ENCODE data around the gene IPO11. TPM values are rescaled to one million over a fixed set of nuclear protein-coding genes. Genes with fewer than 3 reads are reported as not detected.

Gene IPO11
- total RNA-seq, 1 donor from 2014 or later: 22.4 TPM

GRCh38 chr5:62536783-62537182 is 124.2 kb downstream of the IPO11 start:
- no peak for FAIRE-seq

DNA sequence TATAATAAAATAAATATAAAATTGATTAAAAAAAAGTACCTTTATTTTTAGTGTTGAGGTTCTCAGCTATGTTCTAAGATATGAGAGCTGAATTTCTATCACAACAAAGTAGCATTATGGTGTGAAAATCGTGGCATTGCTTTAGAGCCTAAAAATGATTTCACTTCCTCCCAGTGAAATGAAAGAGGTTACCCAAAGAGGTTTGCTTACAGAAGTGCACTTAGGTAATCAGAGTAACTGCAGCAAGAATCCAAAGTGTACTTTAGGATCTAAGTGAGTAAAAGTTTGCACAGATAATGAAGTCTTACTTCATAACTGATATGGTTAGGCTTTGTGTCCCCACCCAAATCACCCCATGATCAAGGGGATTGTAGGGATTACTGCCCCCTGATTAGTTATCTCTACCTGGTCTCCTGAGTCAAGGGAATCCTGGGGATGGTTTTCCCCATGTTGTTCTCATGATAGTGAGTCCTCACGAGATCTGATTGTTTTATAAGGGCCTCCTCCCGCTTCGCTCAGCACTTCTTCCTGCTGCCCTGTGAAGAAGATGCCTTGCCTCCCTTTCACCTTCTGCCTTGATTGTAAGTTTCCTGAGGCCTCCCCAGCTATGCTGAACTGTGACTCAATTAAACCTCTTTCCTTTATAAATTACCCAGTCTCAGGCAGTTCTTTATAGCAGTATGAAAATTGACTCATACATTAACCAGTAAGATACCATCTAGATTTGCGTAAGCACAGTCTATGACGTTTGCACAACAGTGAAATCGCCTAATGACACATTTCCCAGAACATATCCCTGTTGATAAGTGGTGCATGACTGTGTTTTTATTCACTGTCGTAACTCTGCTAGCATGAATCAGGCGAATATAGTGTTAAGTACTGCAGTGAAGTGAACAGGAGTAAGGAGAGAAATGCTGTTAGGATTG is 125.7 kb downstream of the IPO11 start:
- H3K36me3 ChIP-seq (ENCODE audit: control insufficient read depth, insufficient read depth, low read length): no peaks in the 10 kb centered on the region
- peak; percentile 85 for DNase-seq (ENCODE audit: low read depth)
- no peak for FAIRE-seq
- H3K4me3 ChIP-seq (ENCODE audit: low read depth, low read length): no peak overlapping the region
- TF ChIP-seq, protein P1, sequence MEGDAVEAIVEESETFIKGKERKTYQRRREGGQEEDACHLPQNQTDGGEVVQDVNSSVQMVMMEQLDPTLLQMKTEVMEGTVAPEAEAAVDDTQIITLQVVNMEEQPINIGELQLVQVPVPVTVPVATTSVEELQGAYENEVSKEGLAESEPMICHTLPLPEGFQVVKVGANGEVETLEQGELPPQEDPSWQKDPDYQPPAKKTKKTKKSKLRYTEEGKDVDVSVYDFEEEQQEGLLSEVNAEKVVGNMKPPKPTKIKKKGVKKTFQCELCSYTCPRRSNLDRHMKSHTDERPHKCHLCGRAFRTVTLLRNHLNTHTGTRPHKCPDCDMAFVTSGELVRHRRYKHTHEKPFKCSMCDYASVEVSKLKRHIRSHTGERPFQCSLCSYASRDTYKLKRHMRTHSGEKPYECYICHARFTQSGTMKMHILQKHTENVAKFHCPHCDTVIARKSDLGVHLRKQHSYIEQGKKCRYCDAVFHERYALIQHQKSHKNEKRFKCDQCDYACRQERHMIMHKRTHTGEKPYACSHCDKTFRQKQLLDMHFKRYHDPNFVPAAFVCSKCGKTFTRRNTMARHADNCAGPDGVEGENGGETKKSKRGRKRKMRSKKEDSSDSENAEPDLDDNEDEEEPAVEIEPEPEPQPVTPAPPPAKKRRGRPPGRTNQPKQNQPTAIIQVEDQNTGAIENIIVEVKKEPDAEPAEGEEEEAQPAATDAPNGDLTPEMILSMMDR (IDR thresholded peaks at IDR 0.05; ENCODE audit: insufficient read depth, low read length, severe bottlenecking): no peak
- no peaks in the 10 kb centered on the region for H3K27me3 ChIP-seq (ENCODE audit: control insufficient read depth, insufficient read depth, low read length)

More at GRCh38 chr5:62536783-62537182, 124.2 kb downstream of the IPO11 start:
- Histone ChIP-seq H3K27me3 (ENCODE audit: control insufficient read depth, insufficient read depth, low read length) (no peaks in the 10 kb centered on the region), H3K4me3 (ENCODE audit: low read depth, low read length) (no peak overlapping the region), H3K36me3 (ENCODE audit: control insufficient read depth, insufficient read depth, low read length) (no peaks in the 10 kb centered on the region)
- no peak for DNase-seq (ENCODE audit: low read depth)
- TF ChIP-seq, protein P1 (IDR thresholded peaks at IDR 0.05; ENCODE audit: insufficient read depth, low read length, severe bottlenecking): no peak

GRCh38 chr5:62542720-62543119 is 130.2 kb downstream of the IPO11 start:
- TF ChIP-seq, protein P1 (IDR thresholded peaks at IDR 0.05; ENCODE audit: insufficient read depth, low read length, severe bottlenecking): no peak
- no peak overlapping the region for H3K4me3 ChIP-seq (ENCODE audit: low read depth, low read length)
- H3K36me3 ChIP-seq (ENCODE audit: control insufficient read depth, insufficient read depth, low read length): no peaks in the 10 kb centered on the region
- FAIRE-seq (no peak), DNase-seq (ENCODE audit: low read depth) (no peak)
- no peaks in the 10 kb centered on the region for H3K27me3 ChIP-seq (ENCODE audit: control insufficient read depth, insufficient read depth, low read length)

GRCh38 chr5:62547945-62548630 is 135.5 kb downstream of the IPO11 start:
- no peak overlapping the region for H3K4me3 ChIP-seq (ENCODE audit: low read depth, low read length)
- no peaks in the 10 kb centered on the region for H3K27me3 ChIP-seq (ENCODE audit: control insufficient read depth, insufficient read depth, low read length)
- DNase-seq (ENCODE audit: low read depth): no peak
- no peaks in the 10 kb centered on the region for H3K36me3 ChIP-seq (ENCODE audit: control insufficient read depth, insufficient read depth, low read length)
- TF ChIP-seq, protein P1 (IDR thresholded peaks at IDR 0.05; ENCODE audit: insufficient read depth, low read length, severe bottlenecking): no peak
- no peak for FAIRE-seq

DNA sequence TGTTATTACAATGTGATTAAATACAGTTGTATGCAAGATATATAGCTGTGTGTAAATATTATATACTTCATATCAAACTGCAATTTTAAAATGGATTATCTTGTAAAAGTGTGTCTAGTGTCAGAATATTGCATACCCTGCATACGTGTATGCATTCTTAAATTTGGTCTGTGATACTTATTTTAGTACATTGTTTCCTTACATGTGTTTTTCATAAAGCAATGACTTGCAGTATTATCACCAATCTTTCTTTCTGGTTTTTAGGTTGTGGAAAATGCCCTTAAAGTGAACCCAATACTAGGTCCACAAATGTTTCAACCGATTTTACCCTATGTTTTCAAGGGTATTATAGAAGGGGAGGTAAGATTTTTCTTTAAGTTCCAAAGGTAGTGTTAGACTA is 137.5 kb downstream of the IPO11 start:
- no peak for FAIRE-seq
- no peak overlapping the region for H3K4me3 ChIP-seq (ENCODE audit: low read depth, low read length)
- TF ChIP-seq, protein P1 (IDR thresholded peaks at IDR 0.05; ENCODE audit: insufficient read depth, low read length, severe bottlenecking): no peak
- H3K27me3 ChIP-seq (ENCODE audit: control insufficient read depth, insufficient read depth, low read length): no peaks in the 10 kb centered on the region
- no peak for DNase-seq (ENCODE audit: low read depth)
- H3K36me3 ChIP-seq (ENCODE audit: control insufficient read depth, insufficient read depth, low read length): no peaks in the 10 kb centered on the region

Data from bronchial epithelial cell (primary cell).